ENCODE results near the gene MSI2.
A peak's percentile ranks its signal among the peaks of the same experiment; 100 is the strongest.

MSI2 gene

GRCh38 chr17:57580055-57580739, 323.9 kb downstream of the MSI2 start:
- WGBS (ENCODE audit: extremely low coverage, insufficient coverage, insufficient read length), result no CpG with 5 or more reads among the region's 5 CpGs
- Histone ChIP-seq H2BK120ac (ENCODE audit: insufficient read depth, low read length, poor library complexity) (no peak overlapping the region), H3K79me2 (ENCODE audit: control insufficient read depth, insufficient read depth, low read length, poor library complexity) (no peaks in the 10 kb centered on the region), H3K14ac (ENCODE audit: low read length) (no peak overlapping the region), H3K4me3 (ENCODE audit: low read depth, low read length) (no peak overlapping the region), H2AK5ac (ENCODE audit: low read length) (no peak overlapping the region), H4K8ac (ENCODE audit: low read depth, low read length) (no peak overlapping the region), H3K9me3 (ENCODE audit: insufficient read depth, low read depth, low read length) (no peaks in the 10 kb centered on the region), H3K23ac (ENCODE audit: low read length) (no peak overlapping the region), H3K4me1 (ENCODE audit: control insufficient read depth in 1 of 2, insufficient read depth in 2 of 2, low read length in 2 of 2) (peaks cover 8 to 14% of the 10 kb centered on the region in 2 experiments), H3K27ac (ENCODE audit: low read depth, low read length) (no peak overlapping the region), H2BK5ac (ENCODE audit: low read depth, low read length, poor library complexity) (no peak overlapping the region), H4K91ac (ENCODE audit: low read depth, low read length) (no peak overlapping the region), H3K4me2 (ENCODE audit: low read length) (no peak overlapping the region), H3K18ac (ENCODE audit: low read length) (peak overlapping the region; percentile 67), H2BK12ac (ENCODE audit: low read length) (no peak overlapping the region), H3K9ac (ENCODE audit: low read length) (no peak overlapping the region), H3K79me1 (ENCODE audit: low read length) (peaks cover 3% of the 10 kb centered on the region), H3K4ac (ENCODE audit: low read depth, low read length) (no peak overlapping the region), H3K27me3 (ENCODE audit: insufficient read depth, low read length) (no peaks in the 10 kb centered on the region), H3K36me3 (ENCODE audit: control insufficient read depth in 1 of 2, insufficient read depth in 2 of 2, low read length in 2 of 2) (no peaks in the 10 kb centered on the region), H4K12ac (ENCODE audit: low read depth, low read length) (no peak overlapping the region), H2AFZ (ENCODE audit: insufficient read depth, low read length, poor library complexity) (no peak overlapping the region)
- DNase-seq, result no peak

- Histone ChIP-seq H3K9me3 (ENCODE audit: insufficient read depth, low read depth, low read length) (no peaks in the 10 kb centered on the region), H2BK120ac (ENCODE audit: insufficient read depth, low read length, poor library complexity) (no peak overlapping the region), H3K4me3 (ENCODE audit: low read depth, low read length) (no peak overlapping the region), H2BK12ac (ENCODE audit: low read length) (no peak overlapping the region), H3K27ac (ENCODE audit: low read depth, low read length) (no peak overlapping the region), H3K4ac (ENCODE audit: low read depth, low read length) (no peak overlapping the region), H3K36me3 (ENCODE audit: control insufficient read depth in 1 of 2, insufficient read depth in 2 of 2, low read length in 2 of 2) (no peaks in the 10 kb centered on the region), H3K79me1 (ENCODE audit: low read length) (peaks cover 7% of the 10 kb centered on the region), H2BK5ac (ENCODE audit: low read depth, low read length, poor library complexity) (no peak overlapping the region), H4K12ac (ENCODE audit: low read depth, low read length) (no peak overlapping the region), H2AFZ (ENCODE audit: insufficient read depth, low read length, poor library complexity) (no peak overlapping the region), H3K27me3 (ENCODE audit: insufficient read depth, low read length) (no peaks in the 10 kb centered on the region), H3K79me2 (ENCODE audit: control insufficient read depth, insufficient read depth, low read length, poor library complexity) (no peaks in the 10 kb centered on the region), H3K9ac (ENCODE audit: low read length) (no peak overlapping the region), H3K4me2 (ENCODE audit: low read length) (no peak overlapping the region), H4K8ac (ENCODE audit: low read depth, low read length) (no peak overlapping the region), H4K91ac (ENCODE audit: low read depth, low read length) (no peak overlapping the region), H3K23ac (ENCODE audit: low read length) (no peak overlapping the region), H2AK5ac (ENCODE audit: low read length) (no peak overlapping the region), H3K4me1 (ENCODE audit: control insufficient read depth in 1 of 2, insufficient read depth in 2 of 2, low read length in 2 of 2) (peaks cover 11 to 15% of the 10 kb centered on the region in 2 experiments), H3K14ac (ENCODE audit: low read length) (no peak overlapping the region), H3K18ac (ENCODE audit: low read length) (no peak overlapping the region)
- no CpG with 5 or more reads among the region's 6 CpGs for WGBS (ENCODE audit: extremely low coverage, insufficient coverage, insufficient read length)
- peak; percentile 40 to 85 for DNase-seq
Observed at GRCh38 chr17:57582881-57583756, 326.8 kb downstream of the MSI2 start.

- Histone ChIP-seq H3K4me3 (ENCODE audit: low read depth, low read length) (no peak overlapping the region), H3K79me2 (ENCODE audit: control insufficient read depth, insufficient read depth, low read length, poor library complexity) (no peaks in the 10 kb centered on the region), H3K79me1 (ENCODE audit: low read length) (peaks cover 10% of the 10 kb centered on the region), H3K9ac (ENCODE audit: low read length) (no peak overlapping the region), H2AFZ (ENCODE audit: insufficient read depth, low read length, poor library complexity) (no peak overlapping the region), H3K4me2 (ENCODE audit: low read length) (no peak overlapping the region), H3K9me3 (ENCODE audit: insufficient read depth, low read depth, low read length) (no peaks in the 10 kb centered on the region), H4K12ac (ENCODE audit: low read depth, low read length) (no peak overlapping the region), H2BK120ac (ENCODE audit: insufficient read depth, low read length, poor library complexity) (no peak overlapping the region), H4K91ac (ENCODE audit: low read depth, low read length) (peak overlapping the region; percentile 17), H2AK5ac (ENCODE audit: low read length) (no peak overlapping the region), H3K18ac (ENCODE audit: low read length) (no peak overlapping the region), H2BK12ac (ENCODE audit: low read length) (no peak overlapping the region), H3K14ac (ENCODE audit: low read length) (no peak overlapping the region), H4K8ac (ENCODE audit: low read depth, low read length) (no peak overlapping the region), H3K27ac (ENCODE audit: low read depth, low read length) (no peak overlapping the region), H2BK5ac (ENCODE audit: low read depth, low read length, poor library complexity) (no peak overlapping the region), H3K4ac (ENCODE audit: low read depth, low read length) (no peak overlapping the region), H3K23ac (ENCODE audit: low read length) (no peak overlapping the region), H3K4me1 (ENCODE audit: control insufficient read depth in 1 of 2, insufficient read depth in 2 of 2, low read length in 2 of 2) (peaks cover 15 to 20% of the 10 kb centered on the region in 2 experiments), H3K36me3 (ENCODE audit: control insufficient read depth in 1 of 2, insufficient read depth in 2 of 2, low read length in 2 of 2) (no peaks in the 10 kb centered on the region), H3K27me3 (ENCODE audit: insufficient read depth, low read length) (no peaks in the 10 kb centered on the region)
- DNase-seq, result no peak
- no CpG with 5 or more reads among the region's 9 CpGs for WGBS (ENCODE audit: extremely low coverage, insufficient coverage, insufficient read length)
Observed at GRCh38 chr17:57584050-57584551, 327.8 kb downstream of the MSI2 start.

- no peak overlapping the region for H2AK5ac ChIP-seq (ENCODE audit: low read length)
- no peaks in the 10 kb centered on the region for H3K79me2 ChIP-seq (ENCODE audit: control insufficient read depth, insufficient read depth, low read length, poor library complexity)
- H3K23ac ChIP-seq (ENCODE audit: low read length), result no peak overlapping the region
- H3K4me3 ChIP-seq (ENCODE audit: low read depth, low read length), result no peak overlapping the region
- peaks cover 0 to 2% of the 10 kb centered on the region in 2 experiments for H3K36me3 ChIP-seq (ENCODE audit: control insufficient read depth in 1 of 2, insufficient read depth in 2 of 2, low read length in 2 of 2)
- no peak overlapping the region for H3K4ac ChIP-seq (ENCODE audit: low read depth, low read length)
- no peak overlapping the region for H4K91ac ChIP-seq (ENCODE audit: low read depth, low read length)
- no peak overlapping the region for H3K18ac ChIP-seq (ENCODE audit: low read length)
- H3K4me2 ChIP-seq (ENCODE audit: low read length), result no peak overlapping the region
- H3K27me3 ChIP-seq (ENCODE audit: insufficient read depth, low read length), result no peaks in the 10 kb centered on the region
- H4K8ac ChIP-seq (ENCODE audit: low read depth, low read length), result no peak overlapping the region
- H3K9ac ChIP-seq (ENCODE audit: low read length), result no peak overlapping the region
- no peak overlapping the region for H2AFZ ChIP-seq (ENCODE audit: insufficient read depth, low read length, poor library complexity)
- no peak overlapping the region for H3K27ac ChIP-seq (ENCODE audit: low read depth, low read length)
- no peak overlapping the region for H3K14ac ChIP-seq (ENCODE audit: low read length)
- H2BK5ac ChIP-seq (ENCODE audit: low read depth, low read length, poor library complexity), result no peak overlapping the region
- peaks cover 15 to 20% of the 10 kb centered on the region in 2 experiments for H3K4me1 ChIP-seq (ENCODE audit: control insufficient read depth in 1 of 2, insufficient read depth in 2 of 2, low read length in 2 of 2)
- H3K79me1 ChIP-seq (ENCODE audit: low read length), result peaks cover 14% of the 10 kb centered on the region
- no peak overlapping the region for H2BK120ac ChIP-seq (ENCODE audit: insufficient read depth, low read length, poor library complexity)
- peak in 1 of 2 donors; percentile 5 for DNase-seq
- no peak overlapping the region for H2BK12ac ChIP-seq (ENCODE audit: low read length)
- WGBS (ENCODE audit: extremely low coverage, insufficient coverage, insufficient read length), result no CpG with 5 or more reads among the region's 22 CpGs
- H4K12ac ChIP-seq (ENCODE audit: low read depth, low read length), result no peak overlapping the region
- H3K9me3 ChIP-seq (ENCODE audit: insufficient read depth, low read depth, low read length), result peaks cover 2% of the 10 kb centered on the region
Observed at GRCh38 chr17:57585341-57586195, 329.2 kb downstream of the MSI2 start.
